ENCODE data around the gene PPP1R26. TPM values are rescaled to one million over a fixed set of nuclear protein-coding genes. Genes with fewer than 3 reads are reported as not detected.
"Not testable (repeated sequence)": the region's sequence is repeated elsewhere in the genome, so short reads cannot be mapped to it uniquely, and the experiment has no call there.

The PPP1R26 gene
- total RNA-seq, result 19.5 TPM

- peak; percentile 52 for DNase-seq
Observed at GRCh38 chr9:135479469-135480052, at the start of gene PPP1R26. Gene PPP1R26, plus strand, starts transcription at chr9:135479782. Its CDS starts 4,729 bp downstream, at chr9:135484511.

- no peak for DNase-seq
Observed at GRCh38 chr9:135437259-135437658, 42.3 kb upstream of the PPP1R26 start.

GRCh38 chr9:135437696-135438095 is 41.9 kb upstream of the PPP1R26 start:
- not testable (repeated sequence) for DNase-seq

- DNase-seq, result not testable (repeated sequence)
Observed at GRCh38 chr9:135438581-135439232, 40.9 kb upstream of the PPP1R26 start.

- DNase-seq, result not testable (repeated sequence)
Observed at GRCh38 chr9:135439514-135439913, 40.1 kb upstream of the PPP1R26 start.

GRCh38 chr9:135439916-135440315 is 39.7 kb upstream of the PPP1R26 start:
- DNase-seq, result no peak

GRCh38 chr9:135440620-135441019 is 39.0 kb upstream of the PPP1R26 start:
- DNase-seq, result no peak

- DNase-seq, result peak; percentile 51
Observed at GRCh38 chr9:135441105-135442071, 38.2 kb upstream of the PPP1R26 start.

- DNase-seq, result no peak
Observed at GRCh38 chr9:135442075-135442474, 37.5 kb upstream of the PPP1R26 start.

- DNase-seq, result no peak
Observed at GRCh38 chr9:135443797-135444425, 35.7 kb upstream of the PPP1R26 start.

GRCh38 chr9:135447126-135447525 is 32.5 kb upstream of the PPP1R26 start:
- DNase-seq, result no peak

- peak; percentile 16 for DNase-seq
Observed at GRCh38 chr9:135448663-135449100, 30.9 kb upstream of the PPP1R26 start.

- DNase-seq, result peak; percentile 46
Observed at GRCh38 chr9:135449532-135449931, 30.1 kb upstream of the PPP1R26 start.

- no peak for DNase-seq
Observed at GRCh38 chr9:135450956-135451355, 28.6 kb upstream of the PPP1R26 start.

- not testable (repeated sequence) for DNase-seq
Observed at GRCh38 chr9:135451909-135452308, 27.7 kb upstream of the PPP1R26 start.

GRCh38 chr9:135454737-135455136 is 24.8 kb upstream of the PPP1R26 start:
- no peak for DNase-seq

- no peak for DNase-seq
Observed at GRCh38 chr9:135455401-135456030, 24.1 kb upstream of the PPP1R26 start.

- DNase-seq, result peak; percentile 18
Observed at GRCh38 chr9:135456436-135457104, 23.0 kb upstream of the PPP1R26 start.

GRCh38 chr9:135458478-135458877 is 21.1 kb upstream of the PPP1R26 start:
- not testable (repeated sequence) for DNase-seq

GRCh38 chr9:135461936-135462335 is 17.6 kb upstream of the PPP1R26 start:
- DNase-seq, result no peak

GRCh38 chr9:135463140-135463539 is 16.4 kb upstream of the PPP1R26 start:
- DNase-seq, result peak; percentile 24

Data from tongue (tissue), 2 donors.